Endodermal cell (in vitro differentiated cells): ENCODE measurements around the gene PRR3. TPM values are rescaled to one million over a fixed set of nuclear protein-coding genes. Genes with fewer than 3 reads are reported as not detected.

Source experiments
- DNase-seq: peaks from one replicate; pipeline ENCODE4 v3.0.0-alpha.2; 2017
- H3K27ac ChIP-seq: 2 replicates; pipeline ENCODE4 v1.5.1; 2013; ENCODE audit warnings: mild to moderate bottlenecking, low read depth, low read length, moderate library complexity
- H3K27me3 ChIP-seq: 2 replicates; pipeline ENCODE4 v1.6.1; 2013; ENCODE audit warnings: mild to moderate bottlenecking, low read length, moderate library complexity; ENCODE audit not compliant: insufficient read depth, control insufficient read depth, poor library complexity, severe bottlenecking
- H3K36me3 ChIP-seq: 2 replicates; pipeline ENCODE4 v1.7.0; 2013; ENCODE audit warnings: mild to moderate bottlenecking, low read length, moderate library complexity; ENCODE audit not compliant: control insufficient read depth, insufficient read depth
- H3K4me1 ChIP-seq: one replicate; pipeline ENCODE4 v1.7.0; 2013; ENCODE audit warnings: low read length; ENCODE audit not compliant: control insufficient read depth, insufficient read depth
- H3K4me3 ChIP-seq: 2 replicates; pipeline ENCODE4 v1.5.1; 2013; ENCODE audit warnings: mild to moderate bottlenecking, low read length, moderate library complexity
- H3K9ac ChIP-seq: 2 replicates; pipeline ENCODE4 v1.6.1; 2013; ENCODE audit warnings: mild to moderate bottlenecking, low read length, moderate library complexity; ENCODE audit not compliant: poor library complexity, severe bottlenecking; ENCODE audit errors: extremely low read depth
- H3K9me3 ChIP-seq: 2 replicates; pipeline ENCODE4 v1.6.1; 2013; ENCODE audit warnings: mild to moderate bottlenecking, low read length, moderate library complexity; ENCODE audit not compliant: control insufficient read depth
- H3K27ac Mint-ChIP-seq: 2 replicates; pipeline ENCODE4 v1.8.0; 2020; ENCODE audit warnings: mixed read lengths
- H3K27me3 Mint-ChIP-seq: 2 replicates; pipeline ENCODE4 v1.8.0; 2021; ENCODE audit warnings: mild to moderate bottlenecking, mixed read lengths; ENCODE audit not compliant: insufficient read depth
- H3K36me3 Mint-ChIP-seq: 2 replicates; pipeline ENCODE4 v1.8.0; 2020; ENCODE audit warnings: low read depth, mixed read lengths
- H3K4me1 Mint-ChIP-seq: 2 replicates; pipeline ENCODE4 v1.8.0; 2020; ENCODE audit warnings: mixed read lengths
- H3K4me3 Mint-ChIP-seq: 2 replicates; pipeline ENCODE4 v1.8.0; 2020; ENCODE audit warnings: mild to moderate bottlenecking, moderate library complexity, mixed read lengths
- H3K9me3 Mint-ChIP-seq: 2 replicates; pipeline ENCODE4 v1.8.0; 2020; ENCODE audit warnings: mild to moderate bottlenecking, mixed read lengths
- WGBS, 2 experiments: methylation state at CpG; one replicate each; pipeline versions ENCODE4 v1.1.5 to v1.1.7; 2013; ENCODE audit warnings: missing lambda C conversion rate in 2 of 2, mixed read lengths in 1 of 2; ENCODE audit not compliant: insufficient coverage in 1 of 2, insufficient read length in 1 of 2; 5-methylcytosine and 5-hydroxymethylcytosine counted together
- total RNA-seq, 2 donors: library from RNA; stranded (reverse); fragmentation: NEBNext Ultra II Directional in 1 of 2; extraction: Animal tissue kit (Norgen Biotek cat#: 25700) in 1 of 2; gene quantifications; 2 replicates in 1 of 2; 3 replicates in 1 of 2; pipeline ENCODE4 v1.2.1, GENCODE V29; 2021
- TF ChIP-seq, protein P1 (sequence below): fragments of 200-600 bp; sonication (generic); conservative IDR thresholded peaks from 2 replicates; pipeline ENCODE4 v1.5.0; 2021; ENCODE audit warnings: antibody characterized with exemption, mild to moderate bottlenecking

PRR3 gene
- total RNA-seq, 2 donors from 2014 or later = 10.9 to 12.0 TPM

DNA sequence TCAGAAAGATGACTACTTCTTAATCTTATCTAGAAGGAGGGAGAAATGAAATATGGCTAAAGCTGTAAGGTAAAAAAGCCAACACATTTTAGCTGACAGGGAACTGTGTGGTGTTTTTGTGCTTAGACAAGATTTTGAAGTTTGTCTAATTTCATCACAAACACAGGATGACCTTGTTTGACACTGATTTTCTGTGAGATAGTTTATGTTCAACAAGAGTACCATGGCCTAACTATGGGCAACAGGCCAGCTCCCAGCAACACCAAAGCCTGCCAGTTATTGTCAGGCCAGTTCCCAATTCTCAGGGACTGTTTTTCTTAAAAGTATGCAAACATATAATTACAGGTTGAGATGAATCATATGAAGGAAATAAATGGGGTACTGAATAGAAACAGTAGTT lies 8.7 kb downstream of the PRR3 start:
- H3K27me3 Mint-ChIP-seq = no peaks in the 10 kb centered on the region
- H3K9me3 Mint-ChIP-seq = no peaks in the 10 kb centered on the region
- peaks cover 14% of the 10 kb centered on the region for H3K4me1 Mint-ChIP-seq
- peaks cover 27% of the 10 kb centered on the region for H3K36me3 ChIP-seq
- no peaks in the 10 kb centered on the region for H3K27me3 ChIP-seq
- no peak overlapping the region for H3K27ac ChIP-seq
- no peak overlapping the region for H3K4me3 ChIP-seq
- no peak overlapping the region for H3K9ac ChIP-seq
- H3K4me3 Mint-ChIP-seq = no peak overlapping the region
- H3K9me3 ChIP-seq = no peaks in the 10 kb centered on the region
- H3K4me1 ChIP-seq = no peaks in the 10 kb centered on the region
- no peak for DNase-seq
- H3K27ac Mint-ChIP-seq = no peak overlapping the region
- H3K36me3 Mint-ChIP-seq = peaks cover 31% of the 10 kb centered on the region
- TF ChIP-seq, protein P1, sequence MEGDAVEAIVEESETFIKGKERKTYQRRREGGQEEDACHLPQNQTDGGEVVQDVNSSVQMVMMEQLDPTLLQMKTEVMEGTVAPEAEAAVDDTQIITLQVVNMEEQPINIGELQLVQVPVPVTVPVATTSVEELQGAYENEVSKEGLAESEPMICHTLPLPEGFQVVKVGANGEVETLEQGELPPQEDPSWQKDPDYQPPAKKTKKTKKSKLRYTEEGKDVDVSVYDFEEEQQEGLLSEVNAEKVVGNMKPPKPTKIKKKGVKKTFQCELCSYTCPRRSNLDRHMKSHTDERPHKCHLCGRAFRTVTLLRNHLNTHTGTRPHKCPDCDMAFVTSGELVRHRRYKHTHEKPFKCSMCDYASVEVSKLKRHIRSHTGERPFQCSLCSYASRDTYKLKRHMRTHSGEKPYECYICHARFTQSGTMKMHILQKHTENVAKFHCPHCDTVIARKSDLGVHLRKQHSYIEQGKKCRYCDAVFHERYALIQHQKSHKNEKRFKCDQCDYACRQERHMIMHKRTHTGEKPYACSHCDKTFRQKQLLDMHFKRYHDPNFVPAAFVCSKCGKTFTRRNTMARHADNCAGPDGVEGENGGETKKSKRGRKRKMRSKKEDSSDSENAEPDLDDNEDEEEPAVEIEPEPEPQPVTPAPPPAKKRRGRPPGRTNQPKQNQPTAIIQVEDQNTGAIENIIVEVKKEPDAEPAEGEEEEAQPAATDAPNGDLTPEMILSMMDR = no peak

DNA sequence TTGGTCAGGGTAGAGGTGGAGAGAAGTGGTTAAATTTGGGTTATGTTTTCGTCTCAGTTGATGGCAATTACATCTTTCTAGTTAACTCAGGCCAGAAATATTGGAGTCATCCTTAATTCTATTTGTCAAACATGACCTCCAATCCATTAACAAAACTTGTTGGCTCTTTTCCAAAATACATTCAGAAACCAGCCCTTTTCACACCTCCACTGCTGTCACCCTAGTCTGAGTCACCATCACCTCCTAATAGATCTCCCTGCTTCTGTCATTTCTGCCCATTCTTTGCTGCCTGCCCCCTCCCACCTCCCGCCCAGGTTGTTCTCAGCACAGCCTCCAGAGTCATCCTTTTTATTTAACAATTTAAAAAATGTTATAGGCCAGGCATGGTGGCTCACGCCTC lies 11.2 kb downstream of the PRR3 start:
- no peaks in the 10 kb centered on the region for H3K27me3 Mint-ChIP-seq
- peaks cover 5% of the 10 kb centered on the region for H3K4me1 ChIP-seq
- TF ChIP-seq, protein P1 = no peak
- H3K27me3 ChIP-seq = no peaks in the 10 kb centered on the region
- no peak overlapping the region for H3K27ac Mint-ChIP-seq
- 77 to 80% methylated on average over 1 to 3 of the region's 3 CpGs for WGBS, 2 experiments
- peaks cover 13% of the 10 kb centered on the region for H3K36me3 Mint-ChIP-seq
- H3K9me3 Mint-ChIP-seq = no peaks in the 10 kb centered on the region
- peaks cover 2% of the 10 kb centered on the region for H3K36me3 ChIP-seq
- peaks cover 33% of the 10 kb centered on the region for H3K4me1 Mint-ChIP-seq
- H3K4me3 ChIP-seq = no peak overlapping the region
- no peaks in the 10 kb centered on the region for H3K9me3 ChIP-seq
- DNase-seq = no peak
- no peak overlapping the region for H3K4me3 Mint-ChIP-seq
- H3K27ac ChIP-seq = no peak overlapping the region
- no peak overlapping the region for H3K9ac ChIP-seq

DNA sequence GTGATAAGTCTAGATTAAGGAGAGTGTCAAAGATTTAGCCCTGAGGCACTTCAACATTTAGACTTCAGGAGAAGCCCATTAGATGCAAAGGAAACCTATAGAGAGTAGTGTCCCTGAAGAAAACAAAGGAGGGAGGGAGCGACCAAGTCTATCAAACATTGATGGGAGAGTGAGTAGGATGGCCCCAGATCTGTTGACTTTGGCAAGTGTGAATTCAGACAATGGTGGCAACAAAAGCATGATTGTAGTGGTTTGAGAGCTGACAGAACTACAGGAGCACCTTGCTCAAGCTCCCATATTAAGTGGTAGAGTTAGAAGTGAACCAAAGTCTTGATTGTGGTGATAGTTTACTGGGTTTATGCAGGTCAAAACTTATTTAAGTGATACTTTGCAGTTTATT lies 13.2 kb downstream of the PRR3 start:
- TF ChIP-seq, protein P1 = no peak
- no peaks in the 10 kb centered on the region for H3K9me3 Mint-ChIP-seq
- H3K4me3 Mint-ChIP-seq = peak overlapping the region; percentile 90
- Histone ChIP-seq H3K27ac (no peak overlapping the region), H3K4me3 (peak overlapping the region; percentile 93), H3K9me3 (no peaks in the 10 kb centered on the region), H3K4me1 (peaks cover 11% of the 10 kb centered on the region), H3K27me3 (no peaks in the 10 kb centered on the region), H3K36me3 (peaks cover under 1% of the 10 kb centered on the region), H3K9ac (peak overlapping the region; percentile 90)
- 60 to 83% methylated on average over 1 of the region's 1 CpG for WGBS, 2 experiments
- peak; percentile 62 for DNase-seq
- no peaks in the 10 kb centered on the region for H3K27me3 Mint-ChIP-seq
- no peak overlapping the region for H3K27ac Mint-ChIP-seq
- H3K4me1 Mint-ChIP-seq = peaks cover 47% of the 10 kb centered on the region
- no peaks in the 10 kb centered on the region for H3K36me3 Mint-ChIP-seq
